Measurements from ENCODE around the gene POMC. TPM values are rescaled to one million over a fixed set of nuclear protein-coding genes. Genes with fewer than 3 reads are reported as not detected.

The POMC gene
- polyA plus RNA-seq, 1 donor from 2014 or later = not detected

GRCh38 chr2:25201794-25202193 lies 33.4 kb upstream of the POMC start:
- no peaks in the 10 kb centered on the region for H3K79me2 ChIP-seq (replicated peaks; ENCODE audit: insufficient read depth, low read length)
- no peaks in the 10 kb centered on the region for H3F3A ChIP-seq (ENCODE audit: insufficient read depth, low read length, poor library complexity, severe bottlenecking)
- H3K9me3 ChIP-seq (ENCODE audit: low read length) = no peaks in the 10 kb centered on the region
- no peak overlapping the region for H3K4me2 ChIP-seq (ENCODE audit: low read length)
- no peaks in the 10 kb centered on the region for H3K36me3 ChIP-seq (ENCODE audit: insufficient read depth, low read length)
- TF ChIP-seq SMC3 (conservative IDR thresholded peaks at IDR 0.05; ENCODE audit: poor library complexity) = no peak
- no peak for TF ChIP-seq REST (IDR thresholded peaks at IDR 0.05; ENCODE audit: borderline replicate concordance)
- no peak for TF ChIP-seq MXI1 (conservative IDR thresholded peaks at IDR 0.05; ENCODE audit: poor library complexity, severe bottlenecking)
- no peak for TF ChIP-seq RAD21 (conservative IDR thresholded peaks at IDR 0.05)
- no peak for TF ChIP-seq EZH2 (IDR thresholded peaks at IDR 0.05; ENCODE audit: borderline replicate concordance, insufficient read depth, low read length, poor library complexity, severe bottlenecking)
- TF ChIP-seq TAF1 (IDR thresholded peaks at IDR 0.05; ENCODE audit: low read depth) = no peak
- no peak for TF ChIP-seq CTCF (IDR thresholded peaks at IDR 0.05; ENCODE audit: poor library complexity, severe bottlenecking)
- no peak for TF ChIP-seq POLR2AphosphoS5 (IDR thresholded peaks at IDR 0.05)
- no peak for TF ChIP-seq EP300 (conservative IDR thresholded peaks at IDR 0.05; ENCODE audit: poor library complexity, severe bottlenecking)
- H3K27me3 ChIP-seq (ENCODE audit: insufficient read depth, low read depth, low read length) = no peaks in the 10 kb centered on the region
- no peak overlapping the region for H3K4me3 ChIP-seq (ENCODE audit: low read length)
- no peak overlapping the region for H2AFZ ChIP-seq (ENCODE audit: low read depth, low read length)
- H3K9ac ChIP-seq (ENCODE audit: low read length) = no peak overlapping the region
- H4K20me1 ChIP-seq (ENCODE audit: insufficient read depth) = no peaks in the 10 kb centered on the region
- H3K27ac ChIP-seq (ENCODE audit: low read length) = no peak overlapping the region
- H3K9me2 ChIP-seq (ENCODE audit: insufficient read depth, low read length) = no peaks in the 10 kb centered on the region

GRCh38 chr2:25201265-25201664 lies 32.9 kb upstream of the POMC start:
- H3K4me2 ChIP-seq (ENCODE audit: low read length) = no peak overlapping the region
- no peak overlapping the region for H2AFZ ChIP-seq (ENCODE audit: low read depth, low read length)
- H3K27me3 ChIP-seq (ENCODE audit: insufficient read depth, low read depth, low read length) = no peaks in the 10 kb centered on the region
- no peaks in the 10 kb centered on the region for H3K36me3 ChIP-seq (ENCODE audit: insufficient read depth, low read length)
- no peak overlapping the region for H3K9ac ChIP-seq (ENCODE audit: low read length)
- no peaks in the 10 kb centered on the region for H4K20me1 ChIP-seq (ENCODE audit: insufficient read depth)
- H3K9me2 ChIP-seq (ENCODE audit: insufficient read depth, low read length) = no peaks in the 10 kb centered on the region
- H3K79me2 ChIP-seq (replicated peaks; ENCODE audit: insufficient read depth, low read length) = no peaks in the 10 kb centered on the region
- no peaks in the 10 kb centered on the region for H3K9me3 ChIP-seq (ENCODE audit: low read length)
- TF ChIP-seq RAD21 (conservative IDR thresholded peaks at IDR 0.05) = no peak
- H3K27ac ChIP-seq (ENCODE audit: low read length) = no peak overlapping the region
- no peaks in the 10 kb centered on the region for H3F3A ChIP-seq (ENCODE audit: insufficient read depth, low read length, poor library complexity, severe bottlenecking)
- no peak overlapping the region for H3K4me3 ChIP-seq (ENCODE audit: low read length)

- Histone ChIP-seq H3K4me2 (ENCODE audit: low read length) (no peak overlapping the region), H3K27ac (ENCODE audit: low read length) (no peak overlapping the region), H3K9me3 (ENCODE audit: low read length) (no peaks in the 10 kb centered on the region), H3K79me2 (replicated peaks; ENCODE audit: insufficient read depth, low read length) (no peaks in the 10 kb centered on the region), H2AFZ (ENCODE audit: low read depth, low read length) (no peak overlapping the region), H3K9ac (ENCODE audit: low read length) (no peak overlapping the region), H3K27me3 (ENCODE audit: insufficient read depth, low read depth, low read length) (no peaks in the 10 kb centered on the region), H3K36me3 (ENCODE audit: insufficient read depth, low read length) (no peaks in the 10 kb centered on the region), H3K9me2 (ENCODE audit: insufficient read depth, low read length) (no peaks in the 10 kb centered on the region), H3F3A (ENCODE audit: insufficient read depth, low read length, poor library complexity, severe bottlenecking) (no peaks in the 10 kb centered on the region), H3K4me3 (ENCODE audit: low read length) (no peak overlapping the region), H4K20me1 (ENCODE audit: insufficient read depth) (no peaks in the 10 kb centered on the region)
- no peak for TF ChIP-seq TAF1 (IDR thresholded peaks at IDR 0.05; ENCODE audit: low read depth)
- TF ChIP-seq EZH2 (IDR thresholded peaks at IDR 0.05; ENCODE audit: borderline replicate concordance, insufficient read depth, low read length, poor library complexity, severe bottlenecking) = no peak
- TF ChIP-seq EP300 (conservative IDR thresholded peaks at IDR 0.05; ENCODE audit: poor library complexity, severe bottlenecking) = no peak
- TF ChIP-seq CTCF (IDR thresholded peaks at IDR 0.05; ENCODE audit: poor library complexity, severe bottlenecking) = no peak
- no peak for TF ChIP-seq MXI1 (conservative IDR thresholded peaks at IDR 0.05; ENCODE audit: poor library complexity, severe bottlenecking)
- TF ChIP-seq REST (IDR thresholded peaks at IDR 0.05; ENCODE audit: borderline replicate concordance) = no peak
- TF ChIP-seq RAD21 (conservative IDR thresholded peaks at IDR 0.05) = no peak
- no peak for TF ChIP-seq POLR2AphosphoS5 (IDR thresholded peaks at IDR 0.05)
- no peak for TF ChIP-seq SMC3 (conservative IDR thresholded peaks at IDR 0.05; ENCODE audit: poor library complexity)
These were observed 30.2 kb upstream of the POMC start for GRCh38 chr2:25198576-25198975.

Measured in neural cell (in vitro differentiated cells).